Lower lobe of right lung (tissue), 2 donors: ENCODE data around the gene TNFRSF6B. TPM values are rescaled to one million over a fixed set of nuclear protein-coding genes. Genes with fewer than 3 reads are reported as not detected.

ENCODE experiments used
- ATAC-seq, 2 donors: fragments of 200-7000 bp; cut with Tn5 transposase; one replicate each; pipeline ENCODE4 v1.9.1; 2020 to 2022; ENCODE audit warnings: mild to moderate bottlenecking in 2 of 2, moderate library complexity in 2 of 2
- DNase-seq: peaks from one replicate; pipeline ENCODE4 v3.0.0-alpha.2; 2020
- H3K27ac ChIP-seq: fragments of 200-600 bp; one replicate; pipeline ENCODE4 v1.8.0; 2022
- H3K27me3 ChIP-seq: fragments of 200-600 bp; one replicate; pipeline ENCODE4 v1.8.0; 2022; ENCODE audit warnings: low read depth
- H3K36me3 ChIP-seq: fragments of 200-600 bp; one replicate; pipeline ENCODE4 v1.8.0; 2022; ENCODE audit warnings: mild to moderate bottlenecking
- H3K4me1 ChIP-seq: fragments of 200-600 bp; one replicate; pipeline ENCODE4 v1.8.0; 2022
- H3K4me3 ChIP-seq: fragments of 200-600 bp; one replicate; pipeline ENCODE4 v1.8.0; 2022; ENCODE audit warnings: mild to moderate bottlenecking
- H3K9me3 ChIP-seq: fragments of 200-600 bp; one replicate; pipeline ENCODE4 v1.8.0; 2022
- intact Hi-C: fragments of 100-400 bp; cut with DNase I; formaldehyde crosslinking; loops from one replicate; pipeline ENCODE4 v1.11.0; 2022
- total RNA-seq: library from RNA; stranded (reverse); fragmentation: NEBNext Ultra II Directional; extraction: Animal tissue kit (Norgen Biotek cat#: 25700); gene quantifications from one replicate; pipeline ENCODE4 v1.2.1, GENCODE V29; 2021
- TF ChIP-seq, protein P1 (sequence below): fragments of 200-600 bp; IDR thresholded peaks from one replicate; pipeline ENCODE4 v1.8.0; 2022; ENCODE audit warnings: antibody characterized with exemption, mild to moderate bottlenecking
- donor health status: DM: no; HTN: yes; CAD: no; lungs with severe emphysema.

Gene TNFRSF6B
- total RNA-seq, 1 donor from 2014 or later: 5.3 TPM

DNA sequence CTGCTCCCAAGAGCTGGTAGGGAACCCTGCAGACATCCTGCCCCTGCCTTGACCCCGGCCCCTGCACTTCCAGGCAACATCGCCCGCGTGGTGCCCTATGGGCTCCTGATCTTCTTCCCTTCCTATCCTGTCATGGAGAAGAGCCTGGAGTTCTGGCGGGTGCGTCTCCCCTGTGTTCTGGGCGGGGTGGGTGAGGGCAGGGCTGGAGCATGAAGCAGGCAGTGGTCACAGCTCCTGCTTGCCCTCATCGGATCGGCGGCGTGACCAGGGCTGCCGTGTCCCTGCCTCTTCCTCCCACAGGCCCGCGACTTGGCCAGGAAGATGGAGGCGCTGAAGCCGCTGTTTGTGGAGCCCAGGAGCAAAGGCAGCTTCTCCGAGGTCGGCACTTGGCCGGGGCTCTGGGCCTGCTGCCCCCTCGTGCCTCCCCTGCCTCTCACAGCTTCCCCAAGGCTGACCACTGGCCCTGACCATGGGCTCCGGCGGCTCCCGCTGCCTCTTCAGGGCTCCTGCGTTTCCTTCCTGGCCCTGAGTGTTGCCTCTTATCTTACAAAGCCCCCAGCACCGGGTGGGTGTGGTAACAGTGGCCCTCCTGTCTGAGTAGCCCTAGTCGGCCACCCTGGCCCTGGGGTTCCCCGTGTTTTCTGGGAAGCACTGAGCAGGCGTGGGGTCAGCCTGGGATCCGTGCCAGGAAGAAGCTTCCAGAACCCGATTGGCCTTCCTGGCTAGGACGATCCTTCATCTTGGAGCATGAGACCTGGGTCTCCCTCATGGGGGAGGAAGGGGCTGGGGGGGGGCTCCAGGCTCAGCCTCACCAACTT is 8.0 kb upstream of the TNFRSF6B start:
- TF ChIP-seq, protein P1, sequence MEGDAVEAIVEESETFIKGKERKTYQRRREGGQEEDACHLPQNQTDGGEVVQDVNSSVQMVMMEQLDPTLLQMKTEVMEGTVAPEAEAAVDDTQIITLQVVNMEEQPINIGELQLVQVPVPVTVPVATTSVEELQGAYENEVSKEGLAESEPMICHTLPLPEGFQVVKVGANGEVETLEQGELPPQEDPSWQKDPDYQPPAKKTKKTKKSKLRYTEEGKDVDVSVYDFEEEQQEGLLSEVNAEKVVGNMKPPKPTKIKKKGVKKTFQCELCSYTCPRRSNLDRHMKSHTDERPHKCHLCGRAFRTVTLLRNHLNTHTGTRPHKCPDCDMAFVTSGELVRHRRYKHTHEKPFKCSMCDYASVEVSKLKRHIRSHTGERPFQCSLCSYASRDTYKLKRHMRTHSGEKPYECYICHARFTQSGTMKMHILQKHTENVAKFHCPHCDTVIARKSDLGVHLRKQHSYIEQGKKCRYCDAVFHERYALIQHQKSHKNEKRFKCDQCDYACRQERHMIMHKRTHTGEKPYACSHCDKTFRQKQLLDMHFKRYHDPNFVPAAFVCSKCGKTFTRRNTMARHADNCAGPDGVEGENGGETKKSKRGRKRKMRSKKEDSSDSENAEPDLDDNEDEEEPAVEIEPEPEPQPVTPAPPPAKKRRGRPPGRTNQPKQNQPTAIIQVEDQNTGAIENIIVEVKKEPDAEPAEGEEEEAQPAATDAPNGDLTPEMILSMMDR: no peak
- intact Hi-C loops: no loop called here
- H3K9me3 ChIP-seq: no peaks in the 10 kb centered on the region
- no peaks in the 10 kb centered on the region for H3K27me3 ChIP-seq
- DNase-seq: no peak
- no peak overlapping the region for H3K4me3 ChIP-seq
- peaks cover 60% of the 10 kb centered on the region for H3K4me1 ChIP-seq
- no peak for ATAC-seq
- no peaks in the 10 kb centered on the region for H3K36me3 ChIP-seq
- peak overlapping the region; percentile 93 for H3K27ac ChIP-seq

DNA sequence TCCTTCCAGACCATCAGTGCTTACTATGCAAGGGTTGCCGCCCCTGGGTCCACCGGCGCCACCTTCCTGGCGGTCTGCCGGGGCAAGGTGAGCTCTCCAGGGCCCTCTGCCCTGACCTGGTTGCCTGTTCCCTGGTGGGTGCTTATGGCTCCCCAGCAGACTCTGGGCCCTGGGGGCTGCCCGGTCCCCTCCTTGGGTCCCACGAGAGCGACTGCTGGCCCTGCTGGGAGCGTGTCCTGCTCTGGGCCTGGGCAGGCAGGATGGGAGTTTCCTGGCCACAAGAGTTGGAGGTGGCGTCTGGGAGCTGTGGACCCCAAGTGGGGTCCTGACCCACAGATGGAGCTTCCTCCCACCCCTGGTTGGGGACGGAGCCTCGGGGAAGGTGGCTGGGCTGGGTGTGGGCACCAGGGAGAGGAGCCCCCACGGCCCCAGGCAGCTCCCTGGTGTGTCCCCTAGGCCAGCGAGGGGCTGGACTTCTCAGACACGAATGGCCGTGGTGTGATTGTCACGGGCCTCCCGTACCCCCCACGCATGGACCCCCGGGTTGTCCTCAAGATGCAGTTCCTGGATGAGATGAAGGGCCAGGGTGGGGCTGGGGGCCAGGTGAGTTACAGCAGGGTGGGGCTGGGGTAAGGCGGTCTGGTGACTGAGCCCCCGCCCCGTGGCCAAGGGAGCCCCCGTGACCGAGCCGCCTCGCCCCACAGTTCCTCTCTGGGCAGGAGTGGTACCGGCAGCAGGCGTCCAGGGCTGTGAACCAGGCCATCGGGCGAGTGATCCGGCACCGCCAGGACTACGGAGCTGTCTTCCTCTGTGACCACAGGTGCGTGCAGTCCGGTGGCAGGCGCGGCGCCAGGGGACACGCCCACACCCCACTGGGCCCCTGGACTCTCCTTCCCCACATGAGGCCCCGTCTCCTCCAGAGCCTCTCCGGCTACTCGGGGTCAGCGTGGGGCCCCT is 7.1 kb upstream of the TNFRSF6B start:
- H3K27me3 ChIP-seq: no peaks in the 10 kb centered on the region
- intact Hi-C loops: no loop called here
- ATAC-seq: no peak
- TF ChIP-seq, protein P1: no peak
- no peaks in the 10 kb centered on the region for H3K9me3 ChIP-seq
- H3K27ac ChIP-seq: peak overlapping the region; percentile 93
- H3K36me3 ChIP-seq: peaks cover under 1% of the 10 kb centered on the region
- no peak overlapping the region for H3K4me3 ChIP-seq
- no peak for DNase-seq
- H3K4me1 ChIP-seq: peaks cover 60% of the 10 kb centered on the region

DNA sequence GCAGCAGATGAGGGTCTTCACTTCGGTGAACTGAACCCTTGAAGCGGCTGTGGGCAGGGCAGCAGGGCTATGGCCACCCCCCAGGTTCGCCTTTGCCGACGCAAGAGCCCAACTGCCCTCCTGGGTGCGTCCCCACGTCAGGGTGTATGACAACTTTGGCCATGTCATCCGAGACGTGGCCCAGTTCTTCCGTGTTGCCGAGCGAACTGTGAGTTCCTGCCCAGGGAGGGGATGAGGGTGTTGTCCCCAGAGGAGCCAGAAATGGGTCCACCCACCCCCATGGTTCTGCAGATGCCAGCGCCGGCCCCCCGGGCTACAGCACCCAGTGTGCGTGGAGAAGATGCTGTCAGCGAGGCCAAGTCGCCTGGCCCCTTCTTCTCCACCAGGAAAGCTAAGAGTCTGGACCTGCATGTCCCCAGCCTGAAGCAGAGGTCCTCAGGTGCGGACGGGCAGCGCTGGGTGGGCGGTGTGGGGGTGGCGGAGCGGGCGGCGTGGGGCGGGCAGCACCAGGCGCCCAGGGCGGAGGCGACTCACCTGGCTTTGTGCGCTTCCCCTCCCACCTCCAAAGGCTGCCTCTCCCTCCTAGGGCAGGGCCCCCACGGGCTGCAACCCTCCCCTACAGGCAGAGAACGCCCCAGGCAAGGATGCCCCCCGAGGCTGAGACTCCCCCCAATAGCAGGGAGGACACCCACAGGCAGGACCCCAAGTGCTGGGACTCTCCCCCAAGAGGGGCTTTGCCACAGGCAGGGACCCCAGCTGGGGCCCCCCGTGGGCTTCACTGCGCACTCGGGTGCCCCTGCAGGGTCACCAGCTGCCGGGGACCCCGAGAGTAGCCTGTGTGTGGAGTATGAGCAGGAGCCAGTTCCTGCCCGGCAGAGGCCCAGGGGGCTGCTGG is 6.2 kb upstream of the TNFRSF6B start:
- Histone ChIP-seq H3K4me3 (no peak overlapping the region), H3K9me3 (no peaks in the 10 kb centered on the region), H3K4me1 (peaks cover 55% of the 10 kb centered on the region), H3K36me3 (peaks cover 10% of the 10 kb centered on the region), H3K27me3 (no peaks in the 10 kb centered on the region), H3K27ac (peak overlapping the region; percentile 46)
- TF ChIP-seq, protein P1: no peak
- no peak for ATAC-seq
- intact Hi-C loops: no loop called here
- DNase-seq: no peak

DNA sequence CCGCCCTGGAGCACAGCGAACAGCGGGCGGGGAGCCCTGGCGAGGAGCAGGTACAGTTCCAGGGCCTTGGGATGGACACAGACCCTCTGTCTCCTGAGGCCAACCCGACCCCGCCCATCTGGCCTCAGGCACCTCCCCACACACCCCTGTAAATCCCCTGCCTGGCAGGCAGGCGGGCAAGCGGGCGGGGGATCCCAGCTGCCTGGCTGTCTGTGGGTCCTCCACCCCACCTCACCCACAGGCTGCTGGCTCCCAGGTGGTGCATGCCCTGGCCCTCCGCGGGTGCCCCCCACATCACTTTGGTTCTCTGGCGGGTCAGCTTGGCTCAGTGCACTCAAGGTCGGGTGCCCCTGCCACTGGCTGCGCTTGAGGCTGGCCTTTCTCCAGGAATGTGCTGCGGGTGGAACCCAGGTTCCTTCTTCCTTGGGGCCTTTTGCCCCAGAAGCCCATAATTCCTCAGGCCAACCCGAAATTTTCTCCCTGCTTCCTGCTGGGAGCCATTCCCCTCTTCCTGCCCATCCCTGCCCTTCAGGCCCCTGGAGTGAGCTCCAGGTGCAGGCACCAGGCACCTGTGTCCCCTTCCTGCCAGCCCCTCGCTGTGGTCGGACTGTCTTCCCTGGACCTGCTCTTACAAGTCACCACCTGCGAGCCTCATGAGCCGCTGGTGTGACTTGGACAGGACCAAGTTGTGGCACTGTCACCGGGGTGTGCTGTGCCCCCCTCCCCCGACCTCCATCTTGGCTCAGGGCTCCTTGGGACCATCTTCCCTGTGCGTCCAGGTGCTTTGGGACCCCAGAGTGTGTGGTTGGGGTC is 5.3 kb upstream of the TNFRSF6B start:
- ATAC-seq (no peak), DNase-seq (no peak)
- Histone ChIP-seq H3K27me3 (no peaks in the 10 kb centered on the region), H3K36me3 (peaks cover 13% of the 10 kb centered on the region), H3K9me3 (no peaks in the 10 kb centered on the region), H3K27ac (peak overlapping the region; percentile 34), H3K4me3 (no peak overlapping the region), H3K4me1 (peaks cover 50% of the 10 kb centered on the region)
- intact Hi-C loops: no loop called here
- TF ChIP-seq, protein P1: no peak
